Vagina (tissue), 2 donors: ENCODE results near the gene MSH5.

Source experiments
- POLR2A ChIP-seq, 2 donors: fragments of 450-650 bp; IDR thresholded peaks; one replicate each; pipeline ENCODE4 v1.6.1; 2017; ENCODE audit warnings: antibody characterized with exemption in 2 of 2, mild to moderate bottlenecking in 2 of 2, moderate library complexity in 2 of 2
- POLR2AphosphoS5 ChIP-seq, 2 donors: sonication (generic); formaldehyde crosslinking; IDR thresholded peaks; one replicate each; pipeline ENCODE4 v1.9.0; 2017; ENCODE audit warnings: antibody characterized with exemption in 2 of 2, mild to moderate bottlenecking in 2 of 2, low read depth in 1 of 2; ENCODE audit not compliant: insufficient read depth in 1 of 2
- TF ChIP-seq, protein P1 (sequence below), 3 experiments: fragments of 450-650 bp in 2 of 3; fragments of 200-600 bp in 1 of 3; sonication (generic) in 1 of 3; IDR thresholded peaks; one replicate each; pipeline ENCODE4 v1.5.1; 2017 to 2019; ENCODE audit warnings: antibody characterized with exemption in 3 of 3, mild to moderate bottlenecking in 2 of 3, moderate library complexity in 2 of 3

DNA sequence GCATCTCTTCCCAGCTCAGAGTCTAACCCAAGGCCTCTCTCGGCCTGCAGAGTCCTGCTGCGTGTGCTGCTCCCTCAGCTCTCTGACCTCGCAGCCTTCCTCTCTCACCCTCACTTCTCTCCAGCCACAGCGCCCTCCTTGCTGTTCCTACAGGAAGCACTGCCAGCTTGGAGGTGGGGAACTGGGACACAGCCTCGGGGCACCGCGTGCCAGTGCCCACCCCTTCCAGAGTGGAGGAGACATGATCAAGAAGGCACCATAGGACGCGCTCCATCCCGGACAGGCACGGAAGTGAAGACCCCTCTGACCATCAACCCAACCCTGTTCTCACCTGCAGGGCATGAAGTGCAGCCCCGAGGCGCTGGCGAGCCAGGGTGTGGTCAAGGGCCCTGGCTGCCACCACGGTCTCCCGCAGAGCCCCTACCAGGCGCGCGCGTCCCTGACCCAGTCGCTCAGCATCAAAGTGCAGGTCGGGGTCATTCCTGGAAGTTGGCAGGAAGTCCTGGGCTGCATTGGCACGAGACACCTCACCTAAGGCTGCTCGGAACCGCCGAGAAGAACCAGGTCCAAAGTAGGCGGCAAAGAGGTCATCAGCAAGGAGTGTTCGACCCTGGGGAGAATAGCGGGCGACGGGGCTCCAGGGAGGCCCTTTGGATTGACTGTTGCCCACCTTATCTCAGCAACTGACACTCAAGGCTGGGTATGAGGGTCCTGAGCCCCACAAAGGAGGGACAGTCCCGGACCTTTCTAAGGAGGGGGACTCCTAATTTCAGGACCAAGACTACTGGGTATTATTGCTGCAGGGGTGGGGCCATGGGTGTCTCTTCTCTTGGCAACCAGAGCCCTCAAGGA is 36.1 kb downstream of the MSH5 start:
- TF ChIP-seq, protein P1, sequence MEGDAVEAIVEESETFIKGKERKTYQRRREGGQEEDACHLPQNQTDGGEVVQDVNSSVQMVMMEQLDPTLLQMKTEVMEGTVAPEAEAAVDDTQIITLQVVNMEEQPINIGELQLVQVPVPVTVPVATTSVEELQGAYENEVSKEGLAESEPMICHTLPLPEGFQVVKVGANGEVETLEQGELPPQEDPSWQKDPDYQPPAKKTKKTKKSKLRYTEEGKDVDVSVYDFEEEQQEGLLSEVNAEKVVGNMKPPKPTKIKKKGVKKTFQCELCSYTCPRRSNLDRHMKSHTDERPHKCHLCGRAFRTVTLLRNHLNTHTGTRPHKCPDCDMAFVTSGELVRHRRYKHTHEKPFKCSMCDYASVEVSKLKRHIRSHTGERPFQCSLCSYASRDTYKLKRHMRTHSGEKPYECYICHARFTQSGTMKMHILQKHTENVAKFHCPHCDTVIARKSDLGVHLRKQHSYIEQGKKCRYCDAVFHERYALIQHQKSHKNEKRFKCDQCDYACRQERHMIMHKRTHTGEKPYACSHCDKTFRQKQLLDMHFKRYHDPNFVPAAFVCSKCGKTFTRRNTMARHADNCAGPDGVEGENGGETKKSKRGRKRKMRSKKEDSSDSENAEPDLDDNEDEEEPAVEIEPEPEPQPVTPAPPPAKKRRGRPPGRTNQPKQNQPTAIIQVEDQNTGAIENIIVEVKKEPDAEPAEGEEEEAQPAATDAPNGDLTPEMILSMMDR (IDR thresholded peaks at IDR 0.05) = no peak
- TF ChIP-seq POLR2AphosphoS5 (IDR thresholded peaks at IDR 0.05; ENCODE audit: insufficient read depth in 1 of 2, low read depth in 1 of 2) = no peak
- no peak for TF ChIP-seq POLR2A (IDR thresholded peaks at IDR 0.05)
